T47D (cell line): Measurements from ENCODE around the gene RRAS.

Experiments used
- DNase-seq, 2 experiments: peaks; one replicate each; pipeline versions ENCODE4 v3.0.0 to v3.0.0-alpha.2; 2011 to 2012; ENCODE audit warnings: low read depth in 1 of 2, low spot score in 1 of 2
- JUND ChIP-seq: IDR thresholded peaks from 2 replicates; pipeline ENCODE4 v1.6.1; 2012; ENCODE audit warnings: low read depth
- in situ Hi-C: cut with HindIII; loops from 2 replicates; pipeline ENCODE4 v1.10.0; 2016; ENCODE audit warnings: low sequenced_read_pairs, low pct_unique_long_range_greater_than_20kb

Gene RRAS

GRCh38 chr19:49681830-49682229 lies 41.9 kb upstream of the RRAS start:
- TF ChIP-seq JUND = no peak
- in situ Hi-C loops = no loop called here
- no peak for DNase-seq

- TF ChIP-seq JUND = no peak
- DNase-seq = peak; percentile 77 to 88
- in situ Hi-C loops = no loop called here
Measured at GRCh38 chr19:49680421-49681351, 40.7 kb upstream of the RRAS start.

- in situ Hi-C loops = no loop called here
- no peak for TF ChIP-seq JUND
- DNase-seq = no peak
Measured at GRCh38 chr19:49679771-49680413, 39.9 kb upstream of the RRAS start.

GRCh38 chr19:49678985-49679770 lies 39.2 kb upstream of the RRAS start:
- no peak for TF ChIP-seq JUND
- in situ Hi-C loops = no loop called here
- no peak for DNase-seq

GRCh38 chr19:49677901-49678674 lies 38.1 kb upstream of the RRAS start:
- peak in 1 of 2 experiments; percentile 45 for DNase-seq
- TF ChIP-seq JUND = no peak
- in situ Hi-C loops = no loop called here

GRCh38 chr19:49677231-49677900 lies 37.4 kb upstream of the RRAS start, which contains the start of gene PRMT1:
PRMT1 (plus strand) TSS chr19:49677271; CDS start chr19:49677281, 10 bp downstream.
- in situ Hi-C loops = no loop called here
- TF ChIP-seq JUND = no peak
- DNase-seq = peak in 1 of 2 experiments; percentile 30

- no peak for TF ChIP-seq JUND
- peak; percentile 95 to 99 for DNase-seq
- in situ Hi-C loops = no loop called here
Measured at GRCh38 chr19:49676784-49677230, 36.9 kb upstream of the RRAS start.

- peak in 1 of 2 experiments; percentile 55 for DNase-seq
- in situ Hi-C loops = no loop called here
Measured at GRCh38 chr19:49676136-49676783, 36.3 kb upstream of the RRAS start.

GRCh38 chr19:49672131-49672919 lies 32.4 kb upstream of the RRAS start:
- DNase-seq = peak; percentile 76 to 93
- in situ Hi-C loops = no loop called here
- TF ChIP-seq JUND = no peak

More at GRCh38 chr19:49676136-49676783, 36.3 kb upstream of the RRAS start:
- no peak for TF ChIP-seq JUND

- in situ Hi-C loops = no loop called here
- no peak for TF ChIP-seq JUND
- no peak for DNase-seq
Measured at GRCh38 chr19:49669516-49669915, 29.6 kb upstream of the RRAS start.
